ENCODE data around the gene GBF1. TPM values are rescaled to one million over a fixed set of nuclear protein-coding genes. Genes with fewer than 3 reads are reported as not detected.

Gene GBF1
- polyA plus RNA-seq, 3 donors: 4.2 to 17.4 (median 11.9) TPM

GRCh38 chr10:102309236-102309635, 63.9 kb downstream of the GBF1 start:
- Mint-ChIP-seq H3K27me3 (ENCODE audit: low read depth in 3 of 3) (no peaks in the 10 kb centered on the region), H3K4me3 (no peak overlapping the region), H3K36me3 (peaks cover 2 to 16% of the 10 kb centered on the region in 2 donors), H3K9me3 (peaks cover 0 to 2% (median 0%) of the 10 kb centered on the region in 7 donors), H3K27ac (no peak overlapping the region), H3K4me1 (peaks cover 7% of the 10 kb centered on the region)
- H3K27ac ChIP-seq (ENCODE audit: low read depth in 1 of 2, low read length in 2 of 2): no peak overlapping the region
- H3K36me3 ChIP-seq (replicated peaks in 1 of 2; ENCODE audit: control insufficient read depth in 1 of 2, insufficient read depth in 2 of 2, low read length in 2 of 2): peaks cover 0 to 5% of the 10 kb centered on the region in 2 donors
- H3K4me2 ChIP-seq (replicated peaks; ENCODE audit: extremely low read depth, low read length, poor library complexity, severe bottlenecking): no peak overlapping the region
- no CpG with 5 or more reads among the region's 1 CpG for WGBS (ENCODE audit: insufficient coverage)
- no peak for TF ChIP-seq CTCF (IDR thresholded peaks at IDR 0.05)
- DNase-seq: no peak
- no peaks in the 10 kb centered on the region for H3K9me3 ChIP-seq (replicated peaks in 1 of 2; ENCODE audit: control insufficient read depth in 1 of 2, insufficient read depth in 1 of 2, low read length in 2 of 2)
- H3K9ac ChIP-seq (ENCODE audit: insufficient read depth, low read length, poor library complexity, severe bottlenecking): no peak overlapping the region
- peaks cover 94% of the 10 kb centered on the region for H4K20me1 ChIP-seq (ENCODE audit: insufficient read depth, low read length)
- no peak overlapping the region for H3K4me3 ChIP-seq (replicated peaks in 1 of 3; ENCODE audit: low read depth in 2 of 3, low read length in 3 of 3)
- H2AFZ ChIP-seq (ENCODE audit: insufficient read depth, low read depth, low read length, poor library complexity, severe bottlenecking): no peak overlapping the region
- intact Hi-C loops (cut with micrococcal nuclease): no loop called here
- peaks cover 65% of the 10 kb centered on the region for H3K79me2 ChIP-seq (ENCODE audit: insufficient read depth, low read length)
- no peaks in the 10 kb centered on the region for H3K27me3 ChIP-seq (ENCODE audit: control insufficient read depth in 2 of 2, insufficient read depth in 2 of 2, low read length in 2 of 2)
- no peaks in the 10 kb centered on the region for H3K4me1 ChIP-seq (ENCODE audit: control insufficient read depth in 1 of 2, insufficient read depth in 2 of 2, low read length in 2 of 2)

GRCh38 chr10:102309916-102310315, 64.6 kb downstream of the GBF1 start:
- Histone ChIP-seq H3K4me3 (replicated peaks in 1 of 3; ENCODE audit: low read depth in 2 of 3, low read length in 3 of 3) (no peak overlapping the region), H3K4me2 (replicated peaks; ENCODE audit: extremely low read depth, low read length, poor library complexity, severe bottlenecking) (no peak overlapping the region), H3K9ac (ENCODE audit: insufficient read depth, low read length, poor library complexity, severe bottlenecking) (no peak overlapping the region), H3K27ac (ENCODE audit: low read depth in 1 of 2, low read length in 2 of 2) (no peak overlapping the region), H3K4me1 (ENCODE audit: control insufficient read depth in 1 of 2, insufficient read depth in 2 of 2, low read length in 2 of 2) (no peaks in the 10 kb centered on the region), H3K36me3 (replicated peaks in 1 of 2; ENCODE audit: control insufficient read depth in 1 of 2, insufficient read depth in 2 of 2, low read length in 2 of 2) (peaks cover 3 to 8% of the 10 kb centered on the region in 2 donors), H3K9me3 (replicated peaks in 1 of 2; ENCODE audit: control insufficient read depth in 1 of 2, insufficient read depth in 1 of 2, low read length in 2 of 2) (no peaks in the 10 kb centered on the region), H3K79me2 (ENCODE audit: insufficient read depth, low read length) (peaks cover 60% of the 10 kb centered on the region), H4K20me1 (ENCODE audit: insufficient read depth, low read length) (peaks cover 94% of the 10 kb centered on the region), H2AFZ (ENCODE audit: insufficient read depth, low read depth, low read length, poor library complexity, severe bottlenecking) (no peak overlapping the region), H3K27me3 (ENCODE audit: control insufficient read depth in 2 of 2, insufficient read depth in 2 of 2, low read length in 2 of 2) (no peaks in the 10 kb centered on the region)
- H3K27me3 Mint-ChIP-seq (ENCODE audit: low read depth in 3 of 3): no peaks in the 10 kb centered on the region
- H3K27ac Mint-ChIP-seq: no peak overlapping the region
- no peak for TF ChIP-seq CTCF (IDR thresholded peaks at IDR 0.05)
- H3K4me3 Mint-ChIP-seq: no peak overlapping the region
- H3K9me3 Mint-ChIP-seq: peaks cover 0 to 2% (median 0%) of the 10 kb centered on the region in 7 donors
- WGBS (ENCODE audit: insufficient coverage): 100% methylated on average over 1 of the region's 3 CpGs
- peaks cover 6 to 19% of the 10 kb centered on the region in 2 donors for H3K36me3 Mint-ChIP-seq
- peaks cover 5% of the 10 kb centered on the region for H3K4me1 Mint-ChIP-seq
- no peak for DNase-seq
- intact Hi-C loops (cut with micrococcal nuclease): no loop called here

Measured in CD14-positive monocyte (primary cell).